Bladder microvascular endothelial cell (primary cell): ENCODE measurements around the gene GARIN5A. TPM values are rescaled to one million over a fixed set of nuclear protein-coding genes. Genes with fewer than 3 reads are reported as not detected.

ENCODE experiments used
- total RNA-seq: library from RNA; depleted of rRNA; stranded (reverse); fragments of >200 nt; gene quantifications from 2 replicates; pipeline ENCODE4 v1.2.3, GENCODE V29; 2014

Gene GARIN5A
- not detected in 2 replicates for total RNA-seq

GRCh38 chr19:50476224-50476906 lies at the start of gene GARIN5A, which contains the start of gene EMC10:
Gene GARIN5A (minus strand): TSS chr19:50476848. CDS start chr19:50476388, 460 bp downstream.
Gene EMC10 (plus strand): TSS chr19:50476507. CDS start chr19:50476545, 38 bp downstream.

GRCh38 chr19:50513746-50514345 lies 37.2 kb upstream of the GARIN5A start, which contains the start of gene ASPDH:
Gene ASPDH (minus strand): TSS chr19:50513913. CDS start chr19:50513823, 90 bp downstream.

GRCh38 chr19:50511069-50511822 lies 34.6 kb upstream of the GARIN5A start, which contains the start of gene JOSD2:
Gene JOSD2 (minus strand): TSS chr19:50511191. CDS start chr19:50510431, 760 bp downstream.

GRCh38 chr19:50432221-50433028 lies 44.2 kb downstream of the GARIN5A start, which contains the start of gene MYBPC2:
Gene MYBPC2 (plus strand): TSS chr19:50432892. CDS start chr19:50432954, 62 bp downstream.

GRCh38 chr19:50418176-50419021 lies 58.2 kb downstream of the GARIN5A start, which contains the start of gene SPIB:
Gene SPIB (plus strand): TSS chr19:50418938. CDS start chr19:50418963, 25 bp downstream.

Other genes with a start within 250 kb of the GARIN5A start
- gene KCNC3, start 147.5 kb downstream of the GARIN5A start, total RNA-seq: under 0.01 and 0.38 TPM in 2 replicates
- gene NAPSA, start 111.2 kb downstream of the GARIN5A start, total RNA-seq: 0.19 TPM in 1 of 2 replicates, not detected in the other
- gene NR1H2, start 100.4 kb downstream of the GARIN5A start, total RNA-seq: 45.5 and 67.3 TPM in 2 replicates
- gene POLD1, start 92.5 kb downstream of the GARIN5A start, total RNA-seq: 65.4 and 79.4 TPM in 2 replicates
- gene SPIB, start 57.9 kb downstream of the GARIN5A start, total RNA-seq: not detected in 2 replicates
- not detected in 2 replicates for gene MYBPC2, start 44.0 kb downstream of the GARIN5A start, total RNA-seq
- 31.6 and 54.2 TPM in 2 replicates for gene EMC10, start 341 bp downstream of the GARIN5A start, total RNA-seq
- 14.7 and 16.7 TPM in 2 replicates for gene JOSD2, start 34.3 kb upstream of the GARIN5A start, total RNA-seq
- 0.19 TPM in 1 of 2 replicates, not detected in the other for gene ASPDH, start 37.1 kb upstream of the GARIN5A start, total RNA-seq
- under 0.01 TPM in 1 of 2 replicates, not detected in the other for gene LRRC4B, start 91.6 kb upstream of the GARIN5A start, total RNA-seq
- gene SYT3, start 163.0 kb upstream of the GARIN5A start, total RNA-seq: 0.19 TPM in 1 of 2 replicates, not detected in the other
- 0.57 and 1.1 TPM in 2 replicates for gene C19orf81, start 172.6 kb upstream of the GARIN5A start, total RNA-seq
- under 0.01 and 0.19 TPM in 2 replicates for gene SHANK1, start 243.0 kb upstream of the GARIN5A start, total RNA-seq
- 1.0 and 2.3 TPM in 2 replicates for gene CLEC11A, start 246.5 kb upstream of the GARIN5A start, total RNA-seq